NCI-H526 treated with DMSO at 0.1 percent for 48 hours (cell line): ENCODE measurements around the gene TMEM62.
A peak's percentile ranks its signal among the peaks of the same experiment; 100 is the strongest.
"Not testable (repeated sequence)": the region's sequence is repeated elsewhere in the genome, so short reads cannot be mapped to it uniquely, and the experiment has no call there.

Experiments
- DNase-seq: peaks from one replicate; lab custom pipeline; 2025; lab: John Stamatoyannopoulos, UW

TMEM62 gene

GRCh38 chr15:43121863-43122262, 11.5 kb upstream of the TMEM62 start:
- DNase-seq = no peak

GRCh38 chr15:43125100-43125661, 8.2 kb upstream of the TMEM62 start:
- no peak for DNase-seq

- DNase-seq = no peak
These were observed 7.0 kb upstream of the TMEM62 start for GRCh38 chr15:43126356-43126755.

- DNase-seq = peak; percentile 48
These were observed 5.6 kb upstream of the TMEM62 start for GRCh38 chr15:43127752-43128151.

- not testable (repeated sequence) for DNase-seq
These were observed 5.0 kb upstream of the TMEM62 start for GRCh38 chr15:43128174-43128979.

- no peak for DNase-seq
These were observed 4.4 kb upstream of the TMEM62 start for GRCh38 chr15:43128980-43129335.

- DNase-seq = no peak
These were observed 456 bp upstream of the TMEM62 start for GRCh38 chr15:43132830-43133429.

GRCh38 chr15:43134157-43134635, 810 bp downstream of the TMEM62 start:
- DNase-seq = peak; percentile 47

- DNase-seq = no peak
These were observed 2.0 kb downstream of the TMEM62 start for GRCh38 chr15:43135351-43135750.

GRCh38 chr15:43143203-43143941, 10.0 kb downstream of the TMEM62 start:
- DNase-seq = no peak

GRCh38 chr15:43144512-43144911, 11.1 kb downstream of the TMEM62 start:
- DNase-seq = no peak

- DNase-seq = no peak
These were observed 12.8 kb downstream of the TMEM62 start for GRCh38 chr15:43146184-43146583.

GRCh38 chr15:43150191-43150929, 17.0 kb downstream of the TMEM62 start:
- DNase-seq = no peak

- DNase-seq = no peak
These were observed 18.3 kb downstream of the TMEM62 start for GRCh38 chr15:43151688-43152087.

GRCh38 chr15:43153269-43153668, 19.9 kb downstream of the TMEM62 start:
- no peak for DNase-seq

GRCh38 chr15:43165801-43166325, 32.5 kb downstream of the TMEM62 start:
- no peak for DNase-seq

GRCh38 chr15:43167261-43167660, 33.9 kb downstream of the TMEM62 start:
- DNase-seq = not testable (repeated sequence)

- DNase-seq = no peak
These were observed 35.1 kb downstream of the TMEM62 start for GRCh38 chr15:43168192-43169107.

- no peak for DNase-seq
These were observed 36.5 kb downstream of the TMEM62 start for GRCh38 chr15:43169888-43170287.

- not testable (repeated sequence) for DNase-seq
These were observed 42.4 kb downstream of the TMEM62 start for GRCh38 chr15:43175656-43176309.
